ENCODE data around the gene CHSY3.

Gene CHSY3

DNA sequence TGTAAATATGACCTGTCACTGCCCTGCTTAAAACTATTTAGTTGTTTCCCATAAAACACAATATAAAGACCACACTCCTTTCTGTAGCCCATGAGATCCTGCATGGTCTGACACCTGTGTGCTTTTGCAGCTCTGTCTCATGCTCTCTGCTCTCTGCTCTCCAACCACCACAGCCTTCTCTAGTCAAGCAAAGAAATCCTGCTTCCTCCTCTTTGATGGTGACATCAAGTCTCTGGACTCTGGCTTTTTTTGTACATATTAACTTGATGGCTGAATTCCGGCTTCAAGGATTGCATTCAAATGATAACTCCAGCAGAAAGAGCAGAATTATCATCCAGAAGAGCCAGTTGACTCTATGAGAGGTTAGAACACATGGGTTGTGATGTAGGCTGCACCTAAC lies 58.2 kb downstream of the CHSY3 start:
- TF ChIP-seq NFIC (IDR thresholded peaks at IDR 0.05) (no peak), TAF1 (IDR thresholded peaks at IDR 0.05; ENCODE audit: low read depth) (no peak), EP300 (IDR thresholded peaks at IDR 0.05; ENCODE audit: borderline replicate concordance) (no peak), TCF12 (IDR thresholded peaks at IDR 0.05; ENCODE audit: low read depth) (no peak), EGR1 (IDR thresholded peaks at IDR 0.05) (no peak), YY1 (IDR thresholded peaks at IDR 0.05; ENCODE audit: low read depth) (no peak), FOXM1 (IDR thresholded peaks at IDR 0.05; ENCODE audit: borderline replicate concordance, low read depth) (no peak)
- TF ChIP-seq, protein P1, sequence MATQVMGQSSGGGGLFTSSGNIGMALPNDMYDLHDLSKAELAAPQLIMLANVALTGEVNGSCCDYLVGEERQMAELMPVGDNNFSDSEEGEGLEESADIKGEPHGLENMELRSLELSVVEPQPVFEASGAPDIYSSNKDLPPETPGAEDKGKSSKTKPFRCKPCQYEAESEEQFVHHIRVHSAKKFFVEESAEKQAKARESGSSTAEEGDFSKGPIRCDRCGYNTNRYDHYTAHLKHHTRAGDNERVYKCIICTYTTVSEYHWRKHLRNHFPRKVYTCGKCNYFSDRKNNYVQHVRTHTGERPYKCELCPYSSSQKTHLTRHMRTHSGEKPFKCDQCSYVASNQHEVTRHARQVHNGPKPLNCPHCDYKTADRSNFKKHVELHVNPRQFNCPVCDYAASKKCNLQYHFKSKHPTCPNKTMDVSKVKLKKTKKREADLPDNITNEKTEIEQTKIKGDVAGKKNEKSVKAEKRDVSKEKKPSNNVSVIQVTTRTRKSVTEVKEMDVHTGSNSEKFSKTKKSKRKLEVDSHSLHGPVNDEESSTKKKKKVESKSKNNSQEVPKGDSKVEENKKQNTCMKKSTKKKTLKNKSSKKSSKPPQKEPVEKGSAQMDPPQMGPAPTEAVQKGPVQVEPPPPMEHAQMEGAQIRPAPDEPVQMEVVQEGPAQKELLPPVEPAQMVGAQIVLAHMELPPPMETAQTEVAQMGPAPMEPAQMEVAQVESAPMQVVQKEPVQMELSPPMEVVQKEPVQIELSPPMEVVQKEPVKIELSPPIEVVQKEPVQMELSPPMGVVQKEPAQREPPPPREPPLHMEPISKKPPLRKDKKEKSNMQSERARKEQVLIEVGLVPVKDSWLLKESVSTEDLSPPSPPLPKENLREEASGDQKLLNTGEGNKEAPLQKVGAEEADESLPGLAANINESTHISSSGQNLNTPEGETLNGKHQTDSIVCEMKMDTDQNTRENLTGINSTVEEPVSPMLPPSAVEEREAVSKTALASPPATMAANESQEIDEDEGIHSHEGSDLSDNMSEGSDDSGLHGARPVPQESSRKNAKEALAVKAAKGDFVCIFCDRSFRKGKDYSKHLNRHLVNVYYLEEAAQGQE (IDR thresholded peaks at IDR 0.05; ENCODE audit: low read depth), result no peak
- TF ChIP-seq, protein P2, sequence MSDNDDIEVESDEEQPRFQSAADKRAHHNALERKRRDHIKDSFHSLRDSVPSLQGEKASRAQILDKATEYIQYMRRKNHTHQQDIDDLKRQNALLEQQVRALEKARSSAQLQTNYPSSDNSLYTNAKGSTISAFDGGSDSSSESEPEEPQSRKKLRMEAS (IDR thresholded peaks at IDR 0.05), result no peak

DNA sequence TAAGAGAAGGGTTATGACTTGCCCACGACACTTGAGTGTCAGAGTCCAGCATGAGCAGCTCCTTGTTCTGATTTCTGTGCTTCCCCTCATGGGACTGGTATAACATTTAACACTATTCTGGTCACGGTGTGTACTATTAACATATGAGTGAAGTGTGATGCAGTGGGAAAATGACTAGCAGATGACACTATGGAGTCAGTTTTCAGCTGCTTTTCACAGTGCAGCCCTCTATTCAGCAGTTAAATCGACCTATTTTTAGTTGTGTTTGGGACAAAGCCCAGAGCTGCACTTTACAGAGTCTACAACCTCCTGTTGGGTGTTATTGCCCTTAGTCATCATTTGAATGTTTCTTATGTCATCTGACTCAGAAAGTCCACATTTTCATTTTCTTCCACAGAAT lies 59.1 kb downstream of the CHSY3 start:
- no peak for TF ChIP-seq EGR1 (IDR thresholded peaks at IDR 0.05)
- no peak for TF ChIP-seq NFIC (IDR thresholded peaks at IDR 0.05)
- TF ChIP-seq RAD21 (IDR thresholded peaks at IDR 0.05; ENCODE audit: low read depth), result no peak
- no peak for TF ChIP-seq TCF12 (IDR thresholded peaks at IDR 0.05; ENCODE audit: low read depth)

DNA sequence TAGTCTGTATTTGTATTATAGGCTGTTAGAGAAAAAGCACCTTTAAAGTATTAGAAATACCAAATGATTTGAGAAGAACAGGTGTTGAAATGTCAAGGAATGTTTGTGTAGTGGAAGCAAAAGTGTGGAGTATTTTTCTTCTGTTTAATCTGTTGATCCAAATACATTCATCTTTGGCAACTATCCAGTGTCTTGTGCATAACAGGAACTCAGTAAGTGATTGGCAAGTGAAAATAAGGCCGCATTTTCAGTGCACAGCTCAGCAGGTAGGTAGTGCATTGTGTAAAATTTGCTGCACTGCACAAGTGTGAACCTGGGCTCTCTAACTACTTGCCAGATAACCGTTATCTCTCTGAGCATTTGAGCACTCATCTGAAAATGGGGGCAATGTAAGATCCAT lies 61.8 kb downstream of the CHSY3 start:
- TF ChIP-seq EP300 (IDR thresholded peaks at IDR 0.05; ENCODE audit: borderline replicate concordance), result no peak
- no peak for TF ChIP-seq TCF12 (IDR thresholded peaks at IDR 0.05; ENCODE audit: low read depth)
- TF ChIP-seq TEAD4 (IDR thresholded peaks at IDR 0.05), result no peak

DNA sequence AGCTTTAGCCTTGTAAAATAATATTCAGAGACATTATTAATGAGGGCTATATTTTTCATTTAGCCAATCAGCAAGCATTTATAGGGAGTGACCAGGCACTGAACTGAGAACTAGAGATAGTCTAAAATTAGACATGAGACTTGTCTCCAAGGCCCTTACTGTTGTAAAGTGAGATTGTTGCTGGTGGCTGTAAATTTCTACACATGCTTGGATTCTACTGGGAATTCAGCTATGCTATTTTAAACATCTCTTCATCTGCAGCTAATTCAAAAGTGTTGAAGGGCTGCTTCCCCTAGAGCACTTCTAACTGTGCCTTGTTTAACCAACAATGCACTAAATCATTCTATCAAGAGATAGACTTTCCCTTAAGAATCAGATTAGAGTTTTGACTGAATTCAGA lies 67.4 kb downstream of the CHSY3 start:
- TF ChIP-seq, protein P1 (IDR thresholded peaks at IDR 0.05; ENCODE audit: low read depth), result no peak
- no peak for TF ChIP-seq YY1 (IDR thresholded peaks at IDR 0.05; ENCODE audit: low read depth)
- TF ChIP-seq FOXM1 (IDR thresholded peaks at IDR 0.05; ENCODE audit: borderline replicate concordance, low read depth), result no peak
- TF ChIP-seq TEAD4 (IDR thresholded peaks at IDR 0.05), result no peak
- TF ChIP-seq TCF12 (IDR thresholded peaks at IDR 0.05; ENCODE audit: low read depth), result no peak

DNA sequence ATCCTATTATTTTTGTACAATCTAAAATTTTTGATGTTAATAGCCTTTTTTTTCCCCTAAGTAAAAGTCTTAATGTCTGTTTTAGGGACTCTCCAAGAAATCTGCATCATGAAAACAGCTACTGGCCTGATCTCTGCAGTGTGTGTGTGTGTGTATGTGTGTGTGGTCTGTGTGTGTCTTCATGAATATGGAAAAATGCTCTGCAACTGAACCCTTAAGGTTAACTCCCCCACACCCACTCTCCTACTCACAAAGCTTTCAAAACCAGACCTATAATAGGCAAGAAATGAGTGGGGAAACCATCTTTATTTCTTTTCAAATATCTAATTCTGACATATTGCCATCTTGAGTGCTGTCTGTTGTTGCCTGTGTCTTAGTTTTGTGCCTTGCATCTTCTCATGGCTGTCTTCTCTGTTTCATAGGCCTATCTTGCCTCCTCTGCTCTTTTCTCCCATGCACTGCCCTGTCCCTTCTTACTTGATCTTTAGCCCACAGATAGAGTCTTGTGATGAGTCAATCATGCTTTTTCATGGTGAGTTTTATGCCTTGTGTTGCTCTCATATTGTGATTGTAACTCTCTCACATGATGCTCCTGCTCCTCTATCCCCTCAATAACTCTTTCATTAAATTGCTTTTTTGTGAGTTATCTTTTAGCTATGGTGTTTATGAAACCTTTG lies 68.3 kb downstream of the CHSY3 start:
- no peak for TF ChIP-seq YY1 (IDR thresholded peaks at IDR 0.05; ENCODE audit: low read depth)
- no peak for TF ChIP-seq NFIC (IDR thresholded peaks at IDR 0.05)
- no peak for TF ChIP-seq TCF12 (IDR thresholded peaks at IDR 0.05; ENCODE audit: low read depth)
- no peak for TF ChIP-seq EGR1 (IDR thresholded peaks at IDR 0.05)

DNA sequence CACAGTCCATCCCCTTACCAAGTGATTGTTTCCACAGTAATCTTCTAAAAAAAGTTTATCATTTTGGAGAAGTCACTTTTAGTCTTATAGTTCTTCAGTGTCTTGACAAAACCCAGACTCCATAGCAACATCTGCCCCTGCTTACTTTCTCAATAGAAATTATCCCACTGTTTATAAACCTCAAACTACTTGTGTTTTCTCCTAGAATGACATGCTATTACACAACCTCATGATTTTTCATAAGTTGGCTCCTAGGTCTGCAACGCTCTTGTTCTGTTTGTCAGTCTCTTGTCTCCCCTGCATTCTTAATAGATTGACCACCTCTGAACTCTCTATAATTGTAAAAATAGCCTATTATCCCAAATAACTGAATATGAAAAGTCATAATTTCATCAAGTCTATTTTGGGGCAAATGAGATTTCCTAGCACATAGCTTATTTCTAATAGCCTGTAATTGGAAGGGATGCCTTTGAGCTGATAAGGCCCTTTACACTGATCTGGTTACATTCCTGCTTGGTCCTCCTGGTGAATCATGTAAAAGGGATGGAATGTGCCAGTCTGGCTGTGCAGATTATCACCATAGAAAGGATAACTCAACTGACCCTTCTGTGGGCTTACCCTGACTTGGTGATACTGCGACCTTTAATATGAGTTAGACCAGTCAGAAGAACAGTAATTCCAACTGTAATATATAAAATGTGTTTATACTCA lies 69.6 kb downstream of the CHSY3 start:
- TF ChIP-seq TCF12 (IDR thresholded peaks at IDR 0.05; ENCODE audit: low read depth) (no peak), FOXM1 (IDR thresholded peaks at IDR 0.05; ENCODE audit: borderline replicate concordance, low read depth) (no peak), RAD21 (IDR thresholded peaks at IDR 0.05; ENCODE audit: low read depth) (no peak), TEAD4 (IDR thresholded peaks at IDR 0.05) (no peak), EGR1 (IDR thresholded peaks at IDR 0.05) (no peak), CEBPB (IDR thresholded peaks at IDR 0.05) (no peak), NFIC (IDR thresholded peaks at IDR 0.05) (no peak), ZBTB7A (IDR thresholded peaks at IDR 0.05; ENCODE audit: low read depth) (no peak), CREB1 (IDR thresholded peaks at IDR 0.05; ENCODE audit: low read depth) (no peak), TAF1 (IDR thresholded peaks at IDR 0.05; ENCODE audit: low read depth) (no peak), YY1 (IDR thresholded peaks at IDR 0.05; ENCODE audit: low read depth) (no peak), EP300 (IDR thresholded peaks at IDR 0.05; ENCODE audit: borderline replicate concordance) (no peak)
- TF ChIP-seq, protein P3, sequence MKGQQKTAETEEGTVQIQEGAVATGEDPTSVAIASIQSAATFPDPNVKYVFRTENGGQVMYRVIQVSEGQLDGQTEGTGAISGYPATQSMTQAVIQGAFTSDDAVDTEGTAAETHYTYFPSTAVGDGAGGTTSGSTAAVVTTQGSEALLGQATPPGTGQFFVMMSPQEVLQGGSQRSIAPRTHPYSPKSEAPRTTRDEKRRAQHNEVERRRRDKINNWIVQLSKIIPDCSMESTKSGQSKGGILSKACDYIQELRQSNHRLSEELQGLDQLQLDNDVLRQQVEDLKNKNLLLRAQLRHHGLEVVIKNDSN (IDR thresholded peaks at IDR 0.05), result no peak
- TF ChIP-seq, protein P2 (IDR thresholded peaks at IDR 0.05), result no peak
- TF ChIP-seq, protein P1 (IDR thresholded peaks at IDR 0.05; ENCODE audit: low read depth), result no peak

All from Ishikawa (cell line).